Measurements from ENCODE around the gene CDKN2AIPNL.
"Not testable (repeated sequence)": the region's sequence is repeated elsewhere in the genome, so short reads cannot be mapped to it uniquely, and the experiment has no call there.

Gene CDKN2AIPNL

GRCh38 chr5:134396274-134396673 lies 15.4 kb downstream of the CDKN2AIPNL start:
- no peak for DNase-seq

DNA sequence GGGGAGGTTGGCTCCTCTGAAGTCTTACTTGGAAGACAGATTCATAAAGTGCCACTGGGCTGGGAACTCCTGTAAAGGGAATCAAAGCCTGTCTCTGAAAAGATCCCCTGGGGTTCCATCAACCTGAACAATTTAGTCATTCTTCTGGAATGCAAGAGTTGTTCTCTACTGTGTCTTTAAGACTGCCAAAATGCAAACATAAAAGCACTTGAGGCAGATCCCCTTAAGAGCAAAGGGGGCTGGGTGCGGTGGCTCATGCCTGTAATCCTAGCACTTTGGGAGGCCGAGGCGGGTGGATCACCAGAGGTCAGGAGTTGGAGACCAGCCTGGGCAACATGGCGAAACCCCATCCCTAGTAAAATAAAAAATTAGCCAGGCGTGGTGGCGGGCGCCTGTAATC lies 16.7 kb downstream of the CDKN2AIPNL start:
- no peak for DNase-seq

- no peak for DNase-seq
Observed at GRCh38 chr5:134392301-134392700, 19.4 kb downstream of the CDKN2AIPNL start.

DNA sequence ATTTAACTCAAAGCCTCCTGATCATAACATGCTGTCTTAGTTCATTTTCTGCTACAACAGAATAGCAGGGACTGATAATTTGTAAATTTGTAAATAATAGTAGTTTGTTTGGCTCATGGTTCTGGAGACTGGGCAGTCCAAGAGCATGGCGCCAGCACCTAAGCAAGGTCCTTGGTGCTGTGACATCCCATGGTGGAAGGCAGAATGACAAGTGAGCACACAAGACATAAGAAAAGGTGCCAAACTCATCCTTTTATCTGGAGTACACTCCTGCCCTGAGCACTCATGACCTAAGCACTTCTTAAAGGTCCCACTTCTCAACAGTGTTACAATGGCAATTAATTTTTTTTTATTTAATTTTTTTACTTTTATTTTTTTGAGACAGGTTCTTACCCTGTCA lies 24.2 kb downstream of the CDKN2AIPNL start:
- no peak for DNase-seq

DNA sequence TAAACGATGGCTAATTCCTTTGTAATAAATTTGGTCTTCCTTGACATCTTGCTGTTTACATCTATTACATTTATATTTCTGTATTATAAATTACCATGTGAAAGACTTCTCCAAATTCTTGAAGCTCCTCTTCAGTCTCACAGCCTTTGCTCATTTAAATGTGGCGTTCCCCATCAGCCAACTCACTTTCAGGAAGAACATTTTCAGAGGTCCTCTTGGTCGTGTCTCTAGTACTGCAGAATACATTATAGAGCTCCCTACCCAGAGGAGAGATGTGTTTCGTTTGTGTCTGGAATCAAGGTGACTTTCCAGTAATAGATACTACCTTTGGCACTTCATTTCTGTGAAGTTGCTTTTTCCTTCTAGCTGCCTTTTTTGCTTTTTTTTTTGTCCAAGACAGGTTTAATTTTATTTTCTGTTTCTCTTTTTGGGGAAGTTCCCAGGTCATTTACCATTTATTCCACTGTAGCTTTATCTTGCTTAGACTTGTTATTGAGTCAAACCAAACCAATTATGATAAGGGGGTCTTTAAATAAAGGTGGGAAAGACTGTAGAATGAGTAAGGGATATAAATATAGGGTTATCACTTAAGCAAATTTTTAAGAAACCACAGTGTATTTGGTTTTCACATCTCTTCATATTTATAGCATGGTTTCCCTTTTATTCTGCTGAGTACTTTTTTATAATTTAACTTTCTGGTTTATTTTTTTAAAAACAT lies 27.5 kb downstream of the CDKN2AIPNL start:
- no peak for DNase-seq

DNA sequence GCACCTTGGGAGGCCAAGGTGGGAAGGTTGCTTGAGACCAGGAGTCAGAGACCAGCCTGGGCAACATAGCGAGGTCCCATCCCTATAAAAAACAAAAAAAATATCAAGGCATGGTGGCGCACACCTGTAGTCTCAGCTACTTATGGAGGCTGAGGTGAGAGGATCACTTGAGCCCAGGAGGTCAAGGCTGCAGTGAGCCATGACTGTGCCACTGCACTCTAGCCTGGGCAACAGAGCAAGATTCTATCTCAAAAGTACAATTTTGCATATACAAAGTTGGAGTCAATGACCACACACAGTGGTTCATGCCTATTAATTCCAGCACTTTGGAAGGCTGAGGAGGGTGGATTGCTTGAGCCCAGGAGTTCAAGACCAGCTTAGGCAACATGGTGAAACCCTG lies 29.5 kb downstream of the CDKN2AIPNL start:
- not testable (repeated sequence) for DNase-seq

DNA sequence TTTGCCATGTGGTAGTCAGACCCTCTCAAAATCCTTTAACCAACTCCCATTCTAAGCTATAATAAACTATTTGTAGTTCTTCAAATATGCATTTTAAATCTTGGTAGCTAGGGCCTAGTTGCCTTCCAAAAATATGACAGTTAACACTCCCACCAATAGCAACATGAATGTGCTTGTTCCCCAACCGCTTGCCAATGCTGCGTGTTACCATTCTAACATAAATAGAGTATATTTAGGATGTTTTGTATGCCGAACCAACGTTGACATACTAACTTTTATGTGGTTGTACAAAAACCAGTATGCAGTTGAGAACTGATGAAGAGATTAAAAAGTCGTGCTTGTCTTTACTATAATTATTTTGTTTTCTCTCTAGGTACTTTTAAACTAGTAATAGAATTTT lies 31.3 kb downstream of the CDKN2AIPNL start:
- DNase-seq, result no peak

GRCh38 chr5:134374232-134374631 lies 37.4 kb downstream of the CDKN2AIPNL start:
- no peak for DNase-seq

GRCh38 chr5:134373633-134374032 lies 38.0 kb downstream of the CDKN2AIPNL start:
- not testable (repeated sequence) for DNase-seq

DNA sequence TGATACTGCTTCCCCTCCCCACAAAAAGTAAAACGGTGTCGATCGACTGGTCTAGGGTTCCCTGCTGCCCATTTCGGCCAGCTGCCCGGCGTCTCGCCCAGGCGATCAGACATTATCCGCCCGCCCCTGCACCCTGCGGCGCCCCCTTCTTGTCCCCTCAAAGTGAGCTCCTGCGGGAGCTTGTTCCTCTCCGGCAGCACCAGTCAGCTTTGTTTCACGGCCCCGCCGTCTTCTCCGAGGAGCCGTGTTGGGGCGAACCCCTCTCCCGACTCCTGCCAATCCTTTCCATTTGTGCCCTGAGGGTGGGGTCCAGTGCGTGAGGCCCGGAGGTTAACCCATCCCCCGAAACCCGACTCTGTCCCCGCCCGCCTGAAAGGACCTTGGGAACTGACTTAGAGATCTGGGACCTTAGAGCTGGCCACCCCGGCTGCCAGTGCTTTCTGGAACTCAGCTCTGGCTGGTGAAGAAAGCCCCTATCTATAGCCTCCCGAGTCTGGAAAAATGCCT lies 39.8 kb downstream of the CDKN2AIPNL start:
- peak; percentile 73 for DNase-seq

DNA sequence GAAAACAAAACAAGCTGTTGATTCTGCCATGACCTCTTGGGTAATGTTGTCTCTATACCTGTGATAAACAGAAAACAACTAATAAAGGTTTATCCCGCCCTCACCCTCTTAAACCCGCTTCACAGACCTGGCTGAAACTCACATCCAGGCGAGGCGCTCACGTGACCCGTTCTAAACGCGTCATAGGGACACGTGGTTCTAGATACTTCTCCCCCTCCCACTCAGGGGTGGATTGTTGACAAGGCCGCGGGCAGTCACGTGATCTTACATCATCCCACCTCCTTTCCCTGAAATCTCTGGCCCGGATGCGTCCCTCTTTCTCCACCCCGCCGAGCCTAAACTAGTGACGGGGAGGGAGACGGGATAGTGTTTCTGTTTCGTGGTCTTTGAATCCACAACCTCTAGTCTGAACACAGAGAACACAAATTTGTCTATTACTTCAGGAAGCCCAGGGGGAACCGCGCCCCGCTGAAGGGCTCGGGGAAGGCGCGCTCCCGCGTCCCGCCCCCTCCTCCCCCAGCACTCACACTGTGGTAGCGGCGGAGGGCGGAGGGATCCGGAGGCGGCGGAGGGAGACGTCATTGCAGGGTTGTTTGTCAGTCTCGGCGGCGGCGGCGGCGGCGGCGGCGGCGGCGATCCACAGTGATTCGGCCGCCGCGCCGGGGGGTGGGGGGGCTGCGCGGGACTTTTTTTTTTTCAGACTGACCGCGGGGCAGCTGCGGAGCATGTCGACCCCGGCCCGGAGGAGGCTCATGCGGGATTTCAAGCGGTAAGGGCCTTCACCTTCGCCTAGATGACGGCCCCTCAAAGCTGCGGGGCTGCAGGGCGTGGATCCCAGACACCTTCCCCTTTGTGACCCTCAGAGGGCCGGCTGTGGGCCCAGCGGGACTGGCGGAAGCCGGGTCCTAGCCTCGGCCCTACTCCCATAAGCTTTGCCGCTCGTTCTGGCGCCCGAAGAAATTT lies 40.5 kb downstream of the CDKN2AIPNL start, which contains the start of gene UBE2B:
UBE2B (plus strand) TSS at position 699 of the 963 bp plus-strand sequence; CDS start at position 726, 27 bp downstream.
- peak; percentile 99 for DNase-seq

GRCh38 chr5:134370311-134370870 lies 41.3 kb downstream of the CDKN2AIPNL start:
- no peak for DNase-seq

DNA sequence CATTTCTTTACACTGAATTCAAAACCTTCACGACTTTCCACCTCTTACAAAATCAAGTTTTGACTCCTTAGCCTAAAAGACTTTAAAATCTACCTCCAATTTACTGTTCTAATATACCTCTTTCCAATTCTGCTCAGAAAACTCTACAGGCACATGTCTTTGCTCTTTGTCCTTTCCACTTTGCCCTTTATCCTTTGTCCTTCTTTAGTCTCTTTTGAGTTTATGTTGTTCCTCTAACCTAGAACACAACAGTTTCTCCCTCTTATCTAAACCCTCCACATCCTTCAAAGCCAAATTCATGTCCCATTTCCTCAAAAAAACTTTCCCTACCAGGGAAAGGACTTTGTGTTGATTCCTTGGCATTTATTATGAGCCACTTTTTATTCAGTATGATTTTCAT lies 46.1 kb downstream of the CDKN2AIPNL start:
- no peak for DNase-seq

GRCh38 chr5:134355681-134356080 lies 56.0 kb downstream of the CDKN2AIPNL start:
- no peak for DNase-seq

Measured in right forelimb (tissue), 1 donor.